Neuronal stem cell (in vitro differentiated cells): Measurements from ENCODE around the gene MMD.

Source experiments
- DNase-seq: peaks from one replicate; pipeline ENCODE4 v3.0.0-alpha.2; 2013; ENCODE audit warnings: low spot score
- H2AFZ ChIP-seq: one replicate; pipeline ENCODE4 v1.6.1; 2013; ENCODE audit warnings: mild to moderate bottlenecking, low read length, inconsistent platforms
- H2AK5ac ChIP-seq: 2 replicates; pipeline ENCODE4 v1.6.1; 2013; ENCODE audit warnings: low read depth, mild to moderate bottlenecking, inconsistent platforms, low read length, moderate library complexity, mixed read lengths
- H2BK120ac ChIP-seq: 2 replicates; pipeline ENCODE4 v1.6.1; 2013; ENCODE audit warnings: low read depth, mild to moderate bottlenecking, inconsistent platforms, low read length, moderate library complexity, mixed read lengths
- H2BK12ac ChIP-seq: one replicate; pipeline ENCODE4 v1.6.1; 2013; ENCODE audit warnings: low read length, inconsistent platforms
- H2BK15ac ChIP-seq: 2 replicates; pipeline ENCODE4 v1.6.1; 2013; ENCODE audit warnings: mild to moderate bottlenecking, low read length, inconsistent platforms, mixed read lengths
- H2BK5ac ChIP-seq: one replicate; pipeline ENCODE4 v1.6.1; 2013; ENCODE audit warnings: inconsistent platforms, mild to moderate bottlenecking, low read length, moderate library complexity
- H3K14ac ChIP-seq: one replicate; pipeline ENCODE4 v1.6.1; 2013; ENCODE audit warnings: low read length, inconsistent platforms
- H3K18ac ChIP-seq: 2 replicates; pipeline ENCODE4 v1.6.1; 2013; ENCODE audit warnings: low read length, inconsistent platforms
- H3K23ac ChIP-seq: 2 replicates; pipeline ENCODE4 v1.6.1; 2013; ENCODE audit warnings: low read depth, mild to moderate bottlenecking, mixed read lengths, low read length, inconsistent platforms; ENCODE audit not compliant: poor library complexity
- H3K27ac ChIP-seq: replicated peaks from 3 replicates; pipeline ENCODE4 v1.5.1; 2013; ENCODE audit warnings: low read length, inconsistent platforms
- H3K27me3 ChIP-seq, 3 experiments: 2 replicates each; pipeline ENCODE4 v1.6.1; 2013; ENCODE audit warnings: low read length in 3 of 3, mild to moderate bottlenecking in 2 of 3, inconsistent platforms in 1 of 3, low read depth in 1 of 3, mixed read lengths in 1 of 3, moderate library complexity in 1 of 3; ENCODE audit not compliant: control insufficient read depth in 3 of 3, insufficient read depth in 3 of 3
- H3K36me3 ChIP-seq, 2 donors: replicated peaks in 1 of 2; 2 replicates each; pipeline ENCODE4 v1.6.1; 2013; ENCODE audit warnings: low read length in 2 of 2; ENCODE audit not compliant: control insufficient read depth in 2 of 2, insufficient read depth in 2 of 2
- H3K4ac ChIP-seq: 2 replicates; pipeline ENCODE4 v1.6.1; 2013; ENCODE audit warnings: inconsistent platforms, mild to moderate bottlenecking, low read length, moderate library complexity
- H3K4me1 ChIP-seq, 2 donors: 1 replicate in 1 of 2; 2 replicates in 1 of 2; pipeline ENCODE4 v1.6.1; 2013; ENCODE audit warnings: low read length in 2 of 2, low read depth in 1 of 2; ENCODE audit not compliant: control insufficient read depth in 2 of 2, insufficient read depth in 1 of 2
- H3K4me2 ChIP-seq: one replicate; pipeline ENCODE4 v1.6.1; 2013; ENCODE audit warnings: mild to moderate bottlenecking, low read length, inconsistent platforms; ENCODE audit not compliant: insufficient read depth, poor library complexity, severe bottlenecking
- H3K4me3 ChIP-seq, 2 donors: 2 replicates each; pipeline ENCODE4 v1.5.1; 2013; ENCODE audit warnings: low read length in 2 of 2, mild to moderate bottlenecking in 2 of 2, inconsistent platforms in 1 of 2, moderate library complexity in 1 of 2
- H3K79me1 ChIP-seq: one replicate; pipeline ENCODE4 v1.6.1; 2013; ENCODE audit warnings: low read depth, mild to moderate bottlenecking, inconsistent platforms, low read length, moderate library complexity
- H3K9ac ChIP-seq: one replicate; pipeline ENCODE4 v1.6.1; 2013; ENCODE audit warnings: mild to moderate bottlenecking, low read depth, low read length, inconsistent platforms; ENCODE audit not compliant: poor library complexity
- H3K9me3 ChIP-seq, 2 donors: replicated peaks in 1 of 2; 2 replicates each; pipeline versions ENCODE3 to v1.6.1; 2013; ENCODE audit warnings: low read length in 2 of 2, mild to moderate bottlenecking in 2 of 2, inconsistent platforms in 1 of 2, low read depth in 1 of 2, mixed read lengths in 1 of 2, moderate library complexity in 1 of 2; ENCODE audit not compliant: control insufficient read depth in 2 of 2, insufficient read depth in 1 of 2
- H4K8ac ChIP-seq: one replicate; pipeline ENCODE4 v1.6.1; 2013; ENCODE audit warnings: low read depth, mild to moderate bottlenecking, inconsistent platforms, low read length, moderate library complexity
- H4K91ac ChIP-seq: one replicate; pipeline ENCODE4 v1.6.1; 2013; ENCODE audit warnings: low read length, low read depth, mild to moderate bottlenecking, inconsistent platforms; ENCODE audit not compliant: poor library complexity
- WGBS, 2 donors: extraction: QIAGEN DNeasy Blood & Tissue Kit; methylation state at CpG; one replicate each; pipeline ENCODE4 v1.1.7; 2013; ENCODE audit warnings: missing lambda C conversion rate in 2 of 2, mixed read lengths in 1 of 2; ENCODE audit not compliant: insufficient read length in 2 of 2, insufficient replicate concordance in 1 of 2; ENCODE audit errors: extremely low coverage in 2 of 2; 5-methylcytosine and 5-hydroxymethylcytosine counted together

Gene MMD

DNA sequence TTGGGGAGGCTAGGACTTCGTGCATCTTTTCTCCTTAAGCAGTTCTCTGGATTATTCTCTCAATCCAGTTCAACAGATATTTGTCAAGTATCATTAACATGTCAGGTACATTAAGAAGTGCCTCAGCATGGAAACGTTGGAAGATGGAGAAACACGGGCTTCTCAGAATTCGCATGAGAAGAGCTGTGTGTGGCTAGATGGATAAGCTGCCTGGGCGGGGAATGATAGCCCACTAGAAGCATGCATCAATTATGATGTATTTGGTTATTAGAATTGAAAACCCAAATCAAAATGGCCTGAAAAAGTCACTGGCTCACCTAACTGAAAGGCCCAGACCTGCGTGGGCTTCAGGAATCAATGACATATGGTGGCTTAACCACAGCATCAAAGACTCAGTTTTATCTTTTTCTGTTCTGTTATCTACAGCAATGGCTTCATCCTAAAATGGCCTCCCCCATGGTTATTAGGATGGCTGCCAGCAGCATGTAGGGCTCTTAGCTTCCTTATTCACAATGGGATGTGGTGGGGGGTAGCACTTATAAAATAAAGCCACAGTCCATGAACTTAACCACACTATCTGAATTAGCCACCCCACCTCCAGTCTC, 43.9 kb downstream of the MMD start:
- Histone ChIP-seq H4K91ac (no peak overlapping the region), H2BK120ac (no peak overlapping the region), H3K79me1 (no peaks in the 10 kb centered on the region), H3K4ac (no peak overlapping the region), H2AK5ac (no peak overlapping the region), H3K4me3 (no peak overlapping the region), H3K4me2 (no peak overlapping the region), H3K23ac (no peak overlapping the region), H3K27ac (no peak overlapping the region), H2BK5ac (no peak overlapping the region), H3K9me3 (no peaks in the 10 kb centered on the region), H2BK12ac (no peak overlapping the region), H3K4me1 (no peaks in the 10 kb centered on the region), H3K9ac (no peak overlapping the region), H4K8ac (no peak overlapping the region), H3K14ac (no peak overlapping the region), H3K27me3 (no peaks in the 10 kb centered on the region), H3K36me3 (no peaks in the 10 kb centered on the region), H3K18ac (no peak overlapping the region), H2BK15ac (no peak overlapping the region), H2AFZ (no peak overlapping the region)
- WGBS, 2 donors = no CpG with 5 or more reads among the region's 6 CpGs
- DNase-seq = no peak

DNA sequence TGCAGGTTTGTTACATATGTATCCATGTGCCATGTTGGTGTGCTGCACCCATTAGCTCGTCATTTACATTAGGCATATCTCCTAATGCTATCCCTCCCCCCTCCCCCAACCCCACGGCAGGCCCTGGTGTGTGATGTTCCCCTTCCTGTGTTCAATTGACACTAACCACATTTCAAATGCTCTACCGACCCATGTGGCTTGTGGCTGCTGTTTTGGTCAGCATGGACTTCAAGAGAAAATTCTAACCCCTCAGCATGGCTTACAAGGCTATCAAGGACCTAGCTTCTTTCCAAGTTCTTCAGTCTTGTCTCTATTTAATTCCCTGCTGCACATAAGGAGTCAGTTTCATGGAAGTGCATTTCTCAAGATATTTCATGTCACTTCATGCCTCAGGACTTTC, 52.9 kb downstream of the MMD start:
- H2BK15ac ChIP-seq = no peak overlapping the region
- no peak overlapping the region for H2BK12ac ChIP-seq
- H3K9ac ChIP-seq = no peak overlapping the region
- no peak overlapping the region for H2AK5ac ChIP-seq
- no CpG with 5 or more reads among the region's 3 CpGs for WGBS, 2 donors
- no peak overlapping the region for H4K91ac ChIP-seq
- H3K9me3 ChIP-seq = no peaks in the 10 kb centered on the region
- H3K4me3 ChIP-seq = no peak overlapping the region
- no peaks in the 10 kb centered on the region for H3K79me1 ChIP-seq
- H2BK120ac ChIP-seq = no peak overlapping the region
- H4K8ac ChIP-seq = no peak overlapping the region
- no peak overlapping the region for H2AFZ ChIP-seq
- H3K4me1 ChIP-seq = peaks cover 0 to 1% of the 10 kb centered on the region in 2 donors
- H3K4ac ChIP-seq = no peak overlapping the region
- no peak overlapping the region for H3K4me2 ChIP-seq
- DNase-seq = no peak
- no peak overlapping the region for H3K27ac ChIP-seq
- H3K23ac ChIP-seq = no peak overlapping the region
- peaks cover 0 to 7% (median 0%) of the 10 kb centered on the region in 3 experiments for H3K27me3 ChIP-seq
- no peak overlapping the region for H3K18ac ChIP-seq
- no peaks in the 10 kb centered on the region for H3K36me3 ChIP-seq
- no peak overlapping the region for H3K14ac ChIP-seq
- no peak overlapping the region for H2BK5ac ChIP-seq

DNA sequence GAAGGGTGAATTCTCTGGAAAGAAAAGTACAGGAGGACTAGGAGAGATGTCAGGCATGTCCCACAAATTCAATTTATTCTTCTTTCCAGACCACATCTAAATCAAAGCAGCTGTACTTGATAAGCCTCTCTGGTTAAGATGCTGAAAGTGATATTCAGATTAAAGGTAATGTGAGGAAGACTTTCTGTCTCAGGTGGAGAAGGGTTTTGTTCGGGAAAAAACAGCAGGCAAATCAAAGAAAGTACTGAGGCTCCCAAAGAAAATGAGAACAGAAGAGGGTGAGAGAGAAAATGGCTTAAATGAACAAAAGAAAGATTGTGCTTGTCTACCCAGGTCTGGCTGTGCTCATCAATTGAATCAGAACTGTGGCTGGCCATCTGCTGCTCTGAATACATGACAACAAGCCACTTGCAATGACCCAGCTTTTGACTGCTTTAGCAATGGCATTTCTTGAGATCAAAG, 55.6 kb downstream of the MMD start:
- Histone ChIP-seq H3K9me3 (no peaks in the 10 kb centered on the region), H4K8ac (no peak overlapping the region), H2AK5ac (no peak overlapping the region), H3K23ac (no peak overlapping the region), H3K27ac (no peak overlapping the region), H2BK5ac (no peak overlapping the region), H3K27me3 (peaks cover 0 to 7% (median 0%) of the 10 kb centered on the region in 3 experiments), H3K4me3 (no peak overlapping the region), H2AFZ (no peak overlapping the region), H3K4me1 (peaks cover 0 to 1% of the 10 kb centered on the region in 2 donors), H2BK12ac (no peak overlapping the region), H3K36me3 (no peaks in the 10 kb centered on the region), H3K18ac (no peak overlapping the region), H3K4me2 (no peak overlapping the region), H4K91ac (no peak overlapping the region), H3K14ac (no peak overlapping the region), H3K4ac (no peak overlapping the region), H2BK120ac (no peak overlapping the region), H2BK15ac (no peak overlapping the region), H3K9ac (no peak overlapping the region), H3K79me1 (no peaks in the 10 kb centered on the region)
- DNase-seq = peak; percentile 37
- no CpG with 5 or more reads among the region's 1 CpG for WGBS, 2 donors

DNA sequence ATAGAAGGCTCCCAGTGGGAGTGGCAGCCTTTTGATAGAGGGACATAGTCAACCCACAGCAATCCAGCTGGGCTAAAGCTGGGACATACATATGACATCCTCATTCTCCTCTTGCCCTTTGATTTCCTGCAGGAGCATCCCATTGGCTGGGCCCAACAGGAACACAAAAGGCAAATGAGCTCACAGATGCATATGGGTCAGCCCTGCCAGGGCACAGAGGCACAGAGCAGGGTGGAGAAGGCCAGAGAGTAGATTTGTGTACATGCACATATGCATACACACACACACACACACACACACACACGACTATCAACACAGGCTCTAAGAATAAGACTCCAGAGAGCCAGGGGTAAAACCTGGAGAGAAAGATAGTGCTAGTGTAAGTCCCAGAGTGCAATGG, 58.6 kb downstream of the MMD start:
- Histone ChIP-seq H3K14ac (no peak overlapping the region), H2AFZ (no peak overlapping the region), H3K9me3 (no peaks in the 10 kb centered on the region), H2BK12ac (no peak overlapping the region), H2BK15ac (no peak overlapping the region), H3K27ac (no peak overlapping the region), H3K23ac (no peak overlapping the region), H2BK5ac (no peak overlapping the region), H4K91ac (no peak overlapping the region), H3K4me2 (no peak overlapping the region), H3K4me1 (peaks cover 0 to 1% of the 10 kb centered on the region in 2 donors), H3K4me3 (no peak overlapping the region), H3K36me3 (no peaks in the 10 kb centered on the region), H3K9ac (no peak overlapping the region), H3K18ac (peak overlapping the region; percentile 8), H4K8ac (no peak overlapping the region), H2BK120ac (no peak overlapping the region), H2AK5ac (no peak overlapping the region), H3K79me1 (no peaks in the 10 kb centered on the region), H3K4ac (no peak overlapping the region), H3K27me3 (peaks cover 0 to 7% (median 0%) of the 10 kb centered on the region in 3 experiments)
- WGBS, 2 donors = no CpG with 5 or more reads among the region's 1 CpG
- no peak for DNase-seq
